SHP77 (cell line): ENCODE data around the gene CCDC126.
"Not testable (repeated sequence)": the region's sequence is repeated elsewhere in the genome, so short reads cannot be mapped to it uniquely, and the experiment has no call there.

ENCODE experiments used
- DNase-seq, 2 experiments: peaks; one replicate each; lab custom pipeline; 2025; lab: John Stamatoyannopoulos, UW

CCDC126 gene

GRCh38 chr7:23597094-23598091 lies at the start of gene CCDC126:
CCDC126 (plus strand) TSS chr7:23597382; CDS start chr7:23611316, 13,934 bp downstream.
- DNase-seq, result peak; percentile 95 to 97

DNA sequence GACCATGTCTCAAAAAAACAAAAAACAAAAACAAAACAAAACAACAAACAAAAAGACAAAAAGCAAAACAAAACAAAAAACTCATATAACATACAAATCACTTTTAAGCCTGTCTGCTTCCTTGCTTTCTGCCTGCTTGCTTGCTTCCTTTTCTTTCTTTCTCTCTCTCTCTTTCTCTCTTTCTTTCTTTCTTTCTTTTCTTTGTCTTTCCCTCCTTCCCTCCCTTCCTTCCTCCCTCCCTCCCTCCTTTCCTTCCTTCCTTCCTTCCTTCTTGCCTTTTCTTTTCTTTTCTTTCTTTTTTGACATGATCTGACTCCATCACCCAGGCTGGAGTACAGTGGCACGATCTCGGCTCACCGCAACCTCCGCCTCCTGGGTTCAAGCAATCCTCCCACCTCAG lies 49.5 kb upstream of the CCDC126 start:
- DNase-seq, result no peak

DNA sequence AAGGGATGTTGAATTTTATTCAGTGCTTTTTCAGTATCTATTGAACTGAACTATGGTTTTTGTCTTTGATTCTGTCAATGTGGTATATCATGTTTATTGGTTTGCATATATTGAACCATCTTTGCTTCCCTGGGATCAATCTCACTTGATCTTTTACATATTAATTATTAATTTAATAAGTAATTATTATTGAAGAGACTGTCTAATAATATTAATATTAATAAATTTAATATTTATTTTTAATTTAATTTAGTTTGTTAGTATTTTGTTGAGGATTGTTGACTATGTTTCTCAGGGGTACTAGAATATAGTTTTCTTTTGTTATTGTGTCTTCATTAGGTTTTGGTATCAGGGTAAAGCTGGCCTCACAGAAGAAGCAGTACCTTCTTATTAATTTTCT lies 38.9 kb upstream of the CCDC126 start:
- no peak for DNase-seq

- DNase-seq, result peak; percentile 80 to 84
Observed at GRCh38 chr7:23570592-23571200, 26.5 kb upstream of the CCDC126 start.

DNA sequence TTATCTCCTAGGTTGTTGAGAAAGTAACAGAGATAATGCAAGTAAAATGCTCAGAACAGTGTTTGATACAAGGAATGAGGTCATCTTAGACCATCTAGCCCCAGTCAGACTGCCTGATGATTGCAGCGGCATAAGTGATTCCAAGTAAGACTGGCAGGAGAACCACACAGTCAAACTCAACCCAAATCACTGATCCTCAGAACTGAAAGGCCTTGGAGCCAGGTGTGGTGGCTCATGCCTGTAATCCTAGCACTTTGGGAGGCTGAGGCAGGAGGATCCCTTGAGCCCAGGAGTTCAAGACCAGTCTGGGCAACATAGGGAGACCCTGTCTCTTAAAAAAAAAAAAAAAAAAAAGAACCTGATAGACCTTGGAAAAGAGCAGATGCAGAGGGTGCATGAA lies 15.2 kb upstream of the CCDC126 start:
- not testable (repeated sequence) for DNase-seq

DNA sequence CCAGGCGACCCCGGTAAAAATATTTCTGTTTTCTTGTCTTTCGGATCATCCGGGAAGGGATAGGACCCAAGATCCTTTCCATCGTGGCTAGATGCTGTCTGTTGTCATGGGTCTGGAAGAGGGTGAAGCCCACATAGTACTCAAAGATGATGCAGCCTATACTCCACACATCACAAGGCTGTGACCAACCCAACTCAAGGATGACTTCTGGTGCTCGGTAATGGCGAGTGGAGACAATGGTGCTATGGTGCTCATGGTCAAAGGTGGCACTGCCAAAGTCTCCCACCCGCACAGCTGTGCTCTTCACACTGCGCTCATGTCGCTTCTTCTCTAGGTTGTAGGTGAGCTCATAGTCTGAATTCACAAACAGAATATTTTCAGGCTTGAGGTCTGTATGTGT lies 11.9 kb upstream of the CCDC126 start:
- not testable (repeated sequence) for DNase-seq

DNA sequence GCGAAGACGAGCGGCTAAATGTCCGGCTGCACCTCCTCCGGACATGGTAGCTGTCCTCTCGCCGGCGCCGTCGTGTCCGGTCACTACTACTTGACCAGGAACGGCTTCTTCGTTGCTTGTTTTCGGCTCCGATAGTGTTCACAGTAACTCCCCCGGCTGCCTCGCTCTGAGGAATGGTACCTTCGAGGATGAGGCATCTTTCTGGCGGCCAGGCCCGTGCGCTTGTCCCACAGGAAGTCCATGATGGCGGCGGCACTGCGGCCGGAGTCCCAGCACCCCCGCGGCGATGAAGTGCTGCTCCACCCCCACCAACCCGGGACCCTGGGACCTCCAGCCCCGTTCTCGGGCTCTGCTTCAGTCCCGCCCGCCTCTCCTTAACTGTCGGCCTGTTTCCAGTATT lies 11.0 kb upstream of the CCDC126 start:
- no peak for DNase-seq

DNA sequence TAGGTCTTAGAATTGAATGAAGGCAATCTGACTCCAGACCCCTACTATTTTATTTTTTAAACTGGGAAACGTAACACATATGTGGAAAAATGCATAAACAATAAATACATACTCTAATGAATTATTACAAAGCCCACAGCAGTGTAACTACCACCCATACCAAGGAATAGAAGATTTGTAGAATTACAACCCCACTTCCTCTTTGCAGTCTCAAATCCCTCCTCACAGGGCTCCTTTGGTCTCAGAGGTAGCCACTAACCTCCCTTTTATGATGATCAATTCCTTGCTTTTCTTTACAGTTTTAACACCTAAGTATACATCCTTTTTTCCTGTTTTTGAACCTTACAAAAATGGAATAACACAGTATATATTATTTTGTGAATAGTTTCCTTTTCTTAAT lies 6.7 kb upstream of the CCDC126 start:
- DNase-seq, result no peak

GRCh38 chr7:23593706-23594105 lies 3.5 kb upstream of the CCDC126 start:
- no peak for DNase-seq

DNA sequence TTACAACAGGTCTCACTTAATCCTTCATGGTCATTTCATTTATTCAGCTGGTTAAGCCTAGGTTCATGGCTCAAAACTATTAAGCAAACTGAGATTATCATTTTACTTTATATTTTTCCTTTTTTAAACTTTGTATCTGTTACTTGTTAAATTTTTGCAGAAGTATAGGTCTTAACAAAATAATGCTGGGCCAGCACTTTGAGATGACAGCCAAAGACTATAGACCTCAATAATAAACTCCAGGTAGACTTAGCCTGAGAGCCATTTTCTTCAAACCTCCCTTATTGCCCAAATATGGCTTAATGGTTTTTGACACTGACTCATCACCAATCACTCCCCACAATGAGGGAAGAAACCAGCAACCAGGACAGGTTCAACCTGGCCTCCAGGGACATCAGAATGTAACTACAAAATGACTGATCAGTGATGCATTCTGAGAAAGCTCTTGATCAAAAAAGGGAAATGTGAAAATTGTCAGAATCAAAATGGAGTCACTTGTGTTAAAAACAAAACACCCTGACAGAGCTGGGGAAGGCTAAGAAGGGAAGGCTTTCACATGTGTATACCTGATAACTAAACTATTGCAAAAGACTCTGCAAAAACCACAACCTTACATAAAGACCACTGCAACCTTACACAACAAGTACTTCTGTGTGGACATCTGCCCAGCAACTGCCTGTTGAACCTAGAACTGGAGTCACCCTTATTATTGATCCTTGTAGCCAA lies 2.1 kb upstream of the CCDC126 start:
- DNase-seq, result no peak

- DNase-seq, result no peak
Observed at GRCh38 chr7:23598296-23598695, 1.1 kb downstream of the CCDC126 start.

DNA sequence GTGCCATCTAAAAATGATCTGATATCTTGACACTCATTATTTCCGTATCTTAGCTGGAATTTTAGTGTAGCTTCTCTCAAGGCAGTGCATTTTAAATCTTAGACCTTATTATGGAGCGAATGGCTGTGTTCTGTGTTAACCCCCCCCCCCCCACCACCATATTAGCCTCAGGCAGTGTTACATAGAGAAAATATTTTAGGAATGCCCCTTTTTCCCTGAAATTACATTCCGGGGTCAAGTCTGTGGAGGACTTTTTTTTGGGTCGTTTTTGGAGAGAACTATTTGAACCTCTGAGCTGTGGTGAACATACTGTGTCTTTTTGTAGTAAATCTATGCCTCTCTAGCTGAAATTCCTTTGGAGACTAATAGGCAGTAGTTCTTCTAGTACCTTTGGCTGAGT lies 3.1 kb downstream of the CCDC126 start:
- no peak for DNase-seq

- no peak for DNase-seq
Observed at GRCh38 chr7:23603632-23604295, 6.6 kb downstream of the CCDC126 start.

DNA sequence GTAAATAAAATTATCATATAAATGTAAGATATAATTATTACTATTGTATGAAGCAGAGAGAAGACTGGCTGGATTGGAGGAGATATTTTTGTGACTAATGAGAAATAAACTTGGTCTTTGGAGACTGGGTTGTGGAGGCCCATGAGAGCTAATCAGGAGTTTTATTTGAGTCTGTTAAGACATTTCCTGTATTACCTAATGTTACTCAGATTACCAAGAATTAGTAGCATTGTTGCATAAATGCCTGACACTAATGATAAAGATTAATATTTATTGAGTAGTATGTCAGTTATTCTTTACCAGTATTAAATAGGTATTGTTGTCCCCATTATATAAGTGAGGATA lies 7.1 kb downstream of the CCDC126 start:
- no peak for DNase-seq

- DNase-seq, result no peak
Observed at GRCh38 chr7:23607130-23607529, 9.9 kb downstream of the CCDC126 start.

DNA sequence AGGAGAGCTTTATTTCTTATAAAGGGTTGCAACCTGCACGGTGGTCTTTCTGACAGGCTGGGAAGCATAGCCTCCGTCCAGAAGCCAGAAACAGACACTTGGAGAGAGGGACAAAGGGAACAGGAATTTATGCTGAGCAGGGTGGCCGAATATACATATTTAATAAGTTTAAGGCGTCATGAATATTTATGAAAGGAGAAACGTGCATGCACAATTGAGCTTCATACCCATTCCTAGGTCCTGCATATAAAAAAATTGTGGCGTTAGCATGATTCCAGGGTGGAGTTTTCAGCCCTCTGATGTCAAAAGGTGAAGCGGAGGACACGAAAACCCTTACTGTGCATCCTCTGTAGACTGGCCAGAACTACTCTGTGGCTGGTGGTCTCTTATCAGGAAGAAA lies 10.7 kb downstream of the CCDC126 start:
- DNase-seq, result no peak

GRCh38 chr7:23615331-23615730 lies 18.1 kb downstream of the CCDC126 start:
- no peak for DNase-seq

DNA sequence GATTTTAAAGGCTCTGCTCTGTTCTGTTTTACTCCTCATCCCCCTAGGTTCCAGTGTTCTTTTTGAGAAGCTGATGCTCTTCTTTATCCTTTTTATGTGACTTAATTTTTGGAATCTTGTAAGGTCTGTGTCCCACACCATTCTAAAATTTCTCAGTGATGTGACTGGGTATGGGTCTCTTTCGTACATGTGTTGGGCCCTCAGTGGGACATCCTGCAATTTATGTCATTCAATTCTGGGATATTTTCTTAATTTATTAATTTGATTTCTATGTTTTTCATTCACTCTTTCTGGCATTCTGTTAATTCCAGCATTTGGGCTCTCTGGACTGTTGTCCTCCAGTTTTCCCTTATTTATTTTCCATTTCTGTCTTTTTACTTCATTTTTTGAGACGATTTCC lies 19.4 kb downstream of the CCDC126 start:
- no peak for DNase-seq

GRCh38 chr7:23617482-23617881 lies 20.3 kb downstream of the CCDC126 start:
- DNase-seq, result no peak

GRCh38 chr7:23618241-23618640 lies 21.1 kb downstream of the CCDC126 start:
- DNase-seq, result no peak

DNA sequence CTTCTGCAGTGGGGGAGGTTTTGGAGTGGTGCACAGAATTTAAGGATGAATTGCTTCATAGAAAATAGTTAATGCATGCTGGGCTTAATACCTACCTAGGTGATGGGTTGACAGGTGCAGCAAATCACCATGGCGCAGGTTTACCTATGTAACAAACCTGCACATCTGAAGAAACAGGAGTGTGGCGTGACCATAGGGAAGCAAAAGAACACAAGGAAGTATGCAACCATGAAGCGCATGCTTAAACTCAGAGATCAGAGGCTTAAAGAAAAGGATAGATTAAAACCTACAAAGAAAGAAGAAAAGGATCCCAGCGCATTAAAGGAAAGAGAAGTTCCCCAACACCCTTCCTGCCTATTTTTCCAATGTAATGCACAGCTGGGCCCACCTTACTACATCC lies 22.0 kb downstream of the CCDC126 start:
- no peak for DNase-seq

DNA sequence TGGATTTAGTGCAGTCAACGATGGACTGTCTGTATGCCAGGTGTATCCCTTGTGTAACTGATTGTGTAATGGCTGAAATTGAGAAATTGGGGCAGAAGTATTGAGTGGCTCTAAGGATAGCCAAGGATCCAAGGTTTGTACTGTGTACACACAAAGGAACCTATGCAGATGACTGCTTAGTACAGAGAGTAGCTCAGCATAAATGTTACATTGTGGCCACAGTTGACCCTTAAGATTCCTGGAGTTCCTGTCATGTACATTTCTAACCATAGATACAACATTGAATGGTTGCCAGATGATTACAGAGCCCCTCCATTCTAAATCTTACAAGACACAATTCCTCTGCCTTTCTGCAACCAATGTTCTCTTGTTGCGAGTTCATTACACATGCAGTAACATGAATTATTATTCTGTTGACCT lies 25.3 kb downstream of the CCDC126 start:
- no peak for DNase-seq
